Mucosa of rectum (tissue), 2 donors: ENCODE measurements around the gene SYN1.
A peak's percentile ranks its signal among the peaks of the same experiment; 100 is the strongest.

Experiments used
- H3K27ac ChIP-seq, 2 donors: one replicate each; pipeline ENCODE4 v1.7.0; 2013; ENCODE audit warnings: inconsistent platforms in 2 of 2, low read depth in 2 of 2, low read length in 2 of 2
- H3K27me3 ChIP-seq, 2 donors: one replicate each; pipeline ENCODE4 v1.7.0; 2013; ENCODE audit warnings: low read length in 2 of 2; ENCODE audit not compliant: control insufficient read depth in 2 of 2, insufficient read depth in 2 of 2
- H3K36me3 ChIP-seq, 2 donors: one replicate each; pipeline ENCODE4 v1.7.0; 2013; ENCODE audit warnings: low read length in 2 of 2; ENCODE audit not compliant: control insufficient read depth in 2 of 2, insufficient read depth in 2 of 2
- H3K4me1 ChIP-seq, 2 donors: one replicate each; pipeline ENCODE4 v1.7.0; 2013; ENCODE audit warnings: low read length in 2 of 2, mild to moderate bottlenecking in 1 of 2; ENCODE audit not compliant: control insufficient read depth in 2 of 2, insufficient read depth in 2 of 2
- H3K4me3 ChIP-seq, 2 donors: one replicate each; pipeline ENCODE4 v1.7.0; 2013; ENCODE audit warnings: low read length in 2 of 2
- H3K9ac ChIP-seq, 2 donors: one replicate each; pipeline ENCODE4 v1.7.0; 2013; ENCODE audit warnings: low read length in 2 of 2, low read depth in 1 of 2, mild to moderate bottlenecking in 1 of 2
- H3K9me3 ChIP-seq, 2 donors: one replicate each; pipeline ENCODE4 v1.7.0; 2013; ENCODE audit warnings: low read length in 2 of 2; ENCODE audit not compliant: control insufficient read depth in 2 of 2
- donor health status: healthy.
- donor health status: Normal muscosa, but diverticular disease.

Gene SYN1

DNA sequence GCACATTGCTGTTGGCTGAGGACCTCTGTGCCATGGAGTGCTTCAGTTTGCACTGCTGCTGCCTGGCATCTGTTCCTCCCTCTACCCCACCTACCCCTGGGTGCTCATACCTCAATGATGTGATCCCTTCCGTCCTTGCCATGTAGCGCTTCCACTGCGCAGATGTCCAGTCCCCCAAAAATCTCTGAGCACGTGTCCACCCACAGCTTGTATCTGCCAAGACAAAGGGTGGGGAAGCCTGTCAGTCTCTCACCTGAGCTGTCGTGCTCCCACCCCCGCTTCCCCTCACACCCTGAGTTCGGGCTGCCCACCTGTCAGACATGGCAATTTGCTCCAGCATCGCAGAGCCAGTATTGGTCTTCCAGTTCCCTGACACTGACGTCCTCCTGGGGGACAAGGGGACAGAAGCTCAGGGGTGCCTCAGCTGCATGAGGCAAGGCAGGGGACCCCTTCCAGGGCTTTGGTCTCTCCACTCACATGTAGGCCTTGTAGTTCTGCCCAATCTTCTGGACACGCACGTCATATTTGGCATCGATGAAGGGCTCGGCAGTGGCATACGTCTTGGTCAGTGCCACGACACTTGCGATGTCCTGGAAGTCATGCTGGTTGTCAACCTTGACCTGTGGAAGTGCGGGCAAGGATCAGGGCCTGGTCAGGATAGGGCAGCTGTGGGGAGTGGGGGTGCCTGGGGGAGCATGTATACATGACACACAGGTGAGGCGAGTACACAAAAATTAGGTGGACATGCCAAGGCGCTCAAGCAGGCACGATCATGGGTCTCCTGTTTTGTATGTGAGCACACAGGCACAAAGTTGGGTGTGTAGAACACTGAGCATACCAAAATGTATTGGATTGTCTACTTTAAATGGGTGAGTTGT, 43.4 kb downstream of the SYN1 start:
- Histone ChIP-seq H3K27ac (no peak overlapping the region), H3K27me3 (no peaks in the 10 kb centered on the region), H3K36me3 (peaks cover 0 to 6% of the 10 kb centered on the region in 2 donors), H3K9me3 (no peaks in the 10 kb centered on the region), H3K4me1 (no peaks in the 10 kb centered on the region), H3K9ac (no peak overlapping the region), H3K4me3 (no peak overlapping the region)

DNA sequence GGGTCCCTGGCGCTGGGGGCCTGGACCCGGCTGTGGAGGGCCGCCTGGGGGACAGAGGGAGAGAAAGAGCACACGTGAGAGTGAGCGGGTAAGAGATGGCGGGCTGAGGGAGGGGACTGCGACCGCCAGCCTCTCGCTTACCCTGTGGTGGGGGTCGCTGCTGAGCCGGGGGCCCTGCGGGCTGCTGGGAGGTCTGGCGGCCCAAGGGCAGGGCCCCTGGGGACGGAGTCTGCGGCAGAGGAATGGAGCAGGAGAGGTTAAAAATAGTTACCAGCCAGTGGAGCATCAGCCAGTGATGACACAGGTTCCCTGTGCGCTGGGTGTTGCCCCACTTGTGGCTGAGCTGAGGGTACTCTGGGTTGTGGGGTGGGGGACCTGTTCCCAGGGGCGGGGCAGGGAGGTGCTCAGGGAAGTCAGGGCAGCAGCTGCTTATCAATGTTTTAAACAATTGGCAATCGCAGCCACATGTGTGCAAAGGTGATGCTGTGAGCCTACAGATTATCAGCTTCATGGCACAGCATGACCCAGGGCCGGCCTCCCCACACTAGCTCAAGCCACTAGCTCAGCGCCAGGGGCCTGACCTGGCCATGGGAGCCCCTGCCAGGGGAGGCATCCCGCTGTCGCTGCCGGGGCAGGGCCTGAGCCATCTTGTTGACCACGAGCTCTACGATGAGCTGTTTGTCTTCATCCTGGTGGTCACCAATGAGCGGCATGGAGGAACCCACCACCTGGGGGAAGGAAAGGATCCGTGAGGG, 44.9 kb downstream of the SYN1 start:
- peak overlapping the region in 1 of 2 donors; percentile 48 for H3K27ac ChIP-seq
- peaks cover 0 to 11% of the 10 kb centered on the region in 2 donors for H3K36me3 ChIP-seq
- no peak overlapping the region for H3K9ac ChIP-seq
- no peaks in the 10 kb centered on the region for H3K27me3 ChIP-seq
- no peaks in the 10 kb centered on the region for H3K9me3 ChIP-seq
- H3K4me1 ChIP-seq, result no peaks in the 10 kb centered on the region
- peak overlapping the region in 1 of 2 donors; percentile 18 for H3K4me3 ChIP-seq

DNA sequence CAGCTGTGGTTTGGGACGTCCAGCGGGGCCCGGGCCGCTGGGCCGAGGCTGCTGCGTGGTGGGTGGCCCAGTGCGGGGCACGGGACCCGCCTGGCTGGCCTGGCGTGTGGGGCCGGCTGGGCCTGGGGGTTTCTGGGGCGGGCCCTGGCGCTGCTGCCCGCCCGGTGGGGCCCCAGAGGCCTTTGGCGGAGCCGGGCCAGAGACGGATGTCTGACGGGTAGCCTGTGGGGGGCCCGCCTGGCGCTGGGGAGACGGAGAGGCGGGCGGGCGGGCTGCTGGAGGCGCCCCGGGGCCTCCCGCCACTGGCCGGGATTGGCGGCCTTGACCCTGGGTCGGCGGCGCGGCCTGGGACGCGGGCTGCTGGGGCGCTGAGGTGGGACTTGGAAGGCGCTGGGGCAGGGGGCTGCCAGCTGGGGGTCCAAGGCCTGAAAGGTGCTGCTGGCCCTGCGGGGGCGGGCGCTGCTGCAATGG, 45.5 kb downstream of the SYN1 start:
- H3K4me1 ChIP-seq, result no peaks in the 10 kb centered on the region
- no peaks in the 10 kb centered on the region for H3K27me3 ChIP-seq
- H3K9me3 ChIP-seq, result no peaks in the 10 kb centered on the region
- H3K36me3 ChIP-seq, result peaks cover 0 to 14% of the 10 kb centered on the region in 2 donors
- peak overlapping the region in 1 of 2 donors; percentile 18 for H3K4me3 ChIP-seq
- peak overlapping the region in 1 of 2 donors; percentile 47 for H3K9ac ChIP-seq
- peak overlapping the region; percentile 48 to 57 for H3K27ac ChIP-seq

DNA sequence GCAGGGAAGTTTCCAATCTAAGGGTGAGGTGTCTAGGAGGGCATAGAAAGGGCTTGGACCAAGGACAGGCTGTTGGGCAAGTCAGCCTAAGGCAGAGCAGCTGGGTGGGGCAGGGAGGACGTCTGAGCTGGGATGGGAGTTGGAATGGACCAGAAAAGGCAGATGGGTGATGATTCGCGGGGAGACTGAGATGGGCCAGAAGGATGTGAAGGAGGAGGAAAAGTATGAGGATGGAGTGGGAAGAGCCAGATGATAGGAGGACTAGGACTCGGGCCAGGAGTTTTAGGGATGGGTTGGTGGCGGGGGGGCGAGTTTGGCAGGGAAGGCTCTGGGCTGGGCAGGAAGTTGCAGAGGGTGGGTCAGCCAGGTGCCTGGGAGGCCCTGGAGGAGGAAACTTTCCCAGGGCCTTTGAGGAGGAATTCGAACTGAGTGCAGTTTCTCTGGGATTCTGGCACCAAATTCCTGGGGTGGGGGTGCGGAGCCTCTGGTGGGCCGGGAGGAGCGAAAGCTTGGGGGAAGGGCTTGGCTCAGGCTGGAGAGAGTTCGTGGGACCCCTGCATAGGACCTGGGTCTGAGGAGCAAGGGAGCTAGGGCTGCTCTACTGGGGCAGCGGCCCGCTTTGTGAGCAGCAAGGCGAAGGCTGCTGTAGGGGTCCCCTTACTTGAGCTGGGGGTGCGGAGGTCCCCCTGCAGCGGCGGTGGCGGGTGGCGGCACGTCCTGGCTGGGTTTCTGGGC, 46.1 kb downstream of the SYN1 start:
- H3K27me3 ChIP-seq, result no peaks in the 10 kb centered on the region
- H3K4me3 ChIP-seq, result no peak overlapping the region
- H3K36me3 ChIP-seq, result peaks cover 4 to 16% of the 10 kb centered on the region in 2 donors
- H3K9ac ChIP-seq, result peak overlapping the region; percentile 32 to 47
- no peaks in the 10 kb centered on the region for H3K9me3 ChIP-seq
- H3K4me1 ChIP-seq, result no peaks in the 10 kb centered on the region
- H3K27ac ChIP-seq, result peak overlapping the region; percentile 48 to 57

DNA sequence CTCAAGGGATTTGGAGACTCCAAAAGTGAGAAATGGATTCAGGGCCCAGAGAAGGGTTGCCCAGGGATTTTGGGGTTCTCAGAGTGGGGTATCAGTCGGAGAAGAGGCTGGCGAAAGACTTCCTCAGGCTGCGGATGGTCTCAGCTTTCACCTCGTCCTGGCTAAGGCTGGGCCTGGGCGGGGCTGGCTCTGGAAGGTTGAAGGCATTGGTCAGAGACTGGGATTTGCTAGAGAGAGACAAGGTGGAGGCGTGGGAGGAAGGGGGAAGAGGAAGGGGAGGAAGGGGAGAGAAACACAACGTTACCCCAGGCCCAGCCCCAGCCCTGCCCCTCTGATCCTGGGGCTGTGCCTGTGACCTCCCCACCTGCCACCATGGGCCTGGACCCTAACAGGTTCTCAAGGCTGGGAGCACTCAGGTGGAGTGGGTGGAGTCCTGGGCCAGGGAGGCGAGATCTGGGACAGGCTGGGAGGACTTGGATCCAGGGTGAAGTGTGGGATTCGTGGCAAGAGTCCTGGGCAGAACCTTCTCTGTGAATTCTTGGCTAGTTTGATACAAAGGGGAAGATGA, 46.8 kb downstream of the SYN1 start:
- peak overlapping the region; percentile 3 to 9 for H3K27ac ChIP-seq
- no peak overlapping the region for H3K4me3 ChIP-seq
- peaks cover 9 to 21% of the 10 kb centered on the region in 2 donors for H3K36me3 ChIP-seq

DNA sequence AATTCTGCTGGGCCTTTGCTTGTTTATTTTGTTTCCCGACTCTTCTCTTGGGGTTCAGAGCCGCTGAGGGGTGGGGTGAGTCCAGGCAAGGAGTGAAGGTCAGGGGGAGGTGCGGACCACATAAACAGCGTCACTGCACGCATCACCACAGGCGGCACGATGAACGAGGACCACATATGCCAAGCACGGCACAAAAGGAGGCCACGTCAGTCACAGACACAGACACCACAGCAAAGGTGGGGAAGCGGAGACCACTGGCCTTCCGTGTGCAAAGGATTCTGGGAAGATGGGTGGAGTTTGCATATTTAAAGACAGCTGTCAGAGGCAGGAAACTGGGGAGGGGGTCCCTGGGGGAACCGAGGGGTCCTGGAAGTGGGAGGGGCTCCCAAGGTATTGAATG, 47.8 kb downstream of the SYN1 start:
- no peaks in the 10 kb centered on the region for H3K27me3 ChIP-seq
- H3K9ac ChIP-seq, result no peak overlapping the region
- no peaks in the 10 kb centered on the region for H3K9me3 ChIP-seq
- H3K36me3 ChIP-seq, result peaks cover 16 to 26% of the 10 kb centered on the region in 2 donors
- H3K4me1 ChIP-seq, result no peaks in the 10 kb centered on the region
- H3K27ac ChIP-seq, result no peak overlapping the region
- no peak overlapping the region for H3K4me3 ChIP-seq

More for the DNA sequence above, 46.8 kb downstream of the SYN1 start:
- Histone ChIP-seq H3K4me1 (no peaks in the 10 kb centered on the region), H3K9me3 (no peaks in the 10 kb centered on the region), H3K9ac (no peak overlapping the region), H3K27me3 (no peaks in the 10 kb centered on the region)

DNA sequence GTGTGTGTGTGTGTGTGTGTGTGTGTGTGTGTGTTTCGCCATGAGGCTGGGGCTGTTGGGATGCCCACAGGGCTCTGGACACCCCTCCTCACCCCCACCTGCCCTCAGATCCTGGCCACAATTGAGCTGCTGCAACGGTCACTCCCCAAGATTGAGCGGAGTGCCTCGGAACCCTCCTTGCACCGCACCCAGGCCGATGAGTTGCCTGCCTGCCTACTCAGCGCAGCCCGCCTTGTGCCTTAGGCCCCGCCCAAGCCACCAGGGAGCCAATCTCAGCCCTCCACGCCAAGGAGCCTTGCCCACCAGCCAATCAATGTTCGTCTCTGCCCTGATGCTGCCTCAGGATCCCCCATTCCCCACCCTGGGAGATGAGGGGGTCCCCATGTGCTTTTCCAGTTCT, 48.4 kb downstream of the SYN1 start:
- H3K36me3 ChIP-seq, result peaks cover 21 to 32% of the 10 kb centered on the region in 2 donors
- H3K27me3 ChIP-seq, result no peaks in the 10 kb centered on the region
- no peaks in the 10 kb centered on the region for H3K9me3 ChIP-seq

DNA sequence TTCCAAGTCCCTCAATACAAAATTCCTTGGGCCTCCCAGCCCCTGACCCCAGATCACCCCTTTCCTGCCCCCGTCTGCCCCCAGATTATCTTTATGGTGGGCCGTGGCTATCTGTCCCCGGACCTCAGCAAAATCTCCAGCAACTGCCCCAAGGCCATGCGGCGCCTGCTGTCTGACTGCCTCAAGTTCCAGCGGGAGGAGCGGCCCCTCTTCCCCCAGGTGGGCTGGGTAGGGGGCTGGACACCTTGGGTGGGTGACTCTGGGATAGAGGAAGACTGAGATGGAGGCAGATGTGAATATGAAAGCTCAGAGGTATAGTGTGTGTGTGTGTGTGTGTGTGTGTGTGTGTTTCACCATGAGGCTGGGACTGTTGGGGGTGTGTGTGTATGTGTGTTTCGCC, 48.9 kb downstream of the SYN1 start:
- no peaks in the 10 kb centered on the region for H3K4me1 ChIP-seq
- peaks cover 22 to 35% of the 10 kb centered on the region in 2 donors for H3K36me3 ChIP-seq
- no peaks in the 10 kb centered on the region for H3K9me3 ChIP-seq
- H3K4me3 ChIP-seq, result no peak overlapping the region
- H3K9ac ChIP-seq, result no peak overlapping the region
- H3K27ac ChIP-seq, result no peak overlapping the region
- H3K27me3 ChIP-seq, result no peaks in the 10 kb centered on the region

More for the DNA sequence above, 48.4 kb downstream of the SYN1 start:
- no peak overlapping the region for H3K27ac ChIP-seq
- H3K9ac ChIP-seq, result no peak overlapping the region
- no peaks in the 10 kb centered on the region for H3K4me1 ChIP-seq
- H3K4me3 ChIP-seq, result no peak overlapping the region

DNA sequence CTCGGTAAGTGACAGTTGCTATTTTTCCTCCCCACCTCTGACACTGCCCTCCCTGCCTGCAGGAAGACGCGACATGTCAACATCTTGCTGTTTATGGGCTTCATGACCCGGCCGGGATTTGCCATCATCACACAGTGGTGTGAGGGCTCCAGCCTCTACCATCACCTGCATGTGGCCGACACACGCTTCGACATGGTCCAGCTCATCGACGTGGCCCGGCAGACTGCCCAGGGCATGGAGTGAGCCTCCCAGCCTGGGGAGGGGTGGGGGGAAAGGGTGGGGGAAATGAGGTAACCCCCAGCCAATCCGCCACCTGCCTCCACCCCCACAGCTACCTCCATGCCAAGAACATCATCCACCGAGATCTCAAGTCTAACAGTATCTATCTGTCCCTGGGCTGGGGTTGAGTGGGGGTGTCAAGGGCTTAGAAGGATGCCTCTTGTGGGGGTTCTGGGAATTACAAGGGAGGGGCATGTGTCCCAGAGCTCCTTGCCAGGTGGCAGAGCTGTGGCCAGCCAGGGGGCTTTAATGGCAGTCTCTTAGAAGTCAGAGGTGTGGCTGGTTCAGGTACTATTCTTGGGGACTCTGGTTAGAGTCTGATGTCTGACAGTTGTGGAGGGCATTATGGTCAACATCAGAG, 50.9 kb downstream of the SYN1 start:
- peaks cover 33 to 50% of the 10 kb centered on the region in 2 donors for H3K36me3 ChIP-seq
- no peaks in the 10 kb centered on the region for H3K4me1 ChIP-seq

More for the DNA sequence above, 50.9 kb downstream of the SYN1 start:
- Histone ChIP-seq H3K27ac (no peak overlapping the region), H3K27me3 (no peaks in the 10 kb centered on the region), H3K9ac (no peak overlapping the region), H3K4me3 (no peak overlapping the region), H3K9me3 (no peaks in the 10 kb centered on the region)
